ENCODE results near the gene MRC2. TPM values are rescaled to one million over a fixed set of nuclear protein-coding genes. Genes with fewer than 3 reads are reported as not detected.

Gene MRC2
- total RNA-seq, 2 experiments from 2014 or later: 10.5 to 11.3 TPM

DNA sequence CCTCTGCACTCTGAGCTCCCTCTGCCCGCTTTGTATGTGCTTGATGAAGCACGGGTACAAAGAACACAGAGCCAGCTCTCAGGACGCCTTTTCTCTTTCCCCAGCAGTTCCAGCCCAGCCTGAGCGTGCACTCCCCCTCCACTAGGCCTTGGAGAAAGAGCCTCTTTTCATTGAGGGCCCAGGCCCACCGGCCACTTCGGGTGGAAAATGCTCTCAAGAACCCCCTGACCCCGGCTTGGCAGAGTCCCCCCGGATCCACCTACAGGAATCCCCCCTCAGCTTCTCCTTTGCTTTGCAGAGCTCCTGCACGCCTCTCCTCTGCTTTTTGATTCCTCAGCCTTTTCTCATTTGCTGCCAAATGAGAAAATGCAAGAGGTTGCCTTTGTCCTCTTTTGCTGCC, 30.2 kb downstream of the MRC2 start:
- Mint-ChIP-seq H3K4me1 (peaks cover 13% of the 10 kb centered on the region), H3K9me3 (ENCODE audit: low read depth) (peaks cover 8% of the 10 kb centered on the region), H3K27ac (no peak overlapping the region), H3K27me3 (peaks cover 16% of the 10 kb centered on the region), H3K4me3 (no peak overlapping the region), H3K36me3 (ENCODE audit: low read depth) (peaks cover 2% of the 10 kb centered on the region)
- DNase-seq (no peak), ATAC-seq (no peak)
- CTCF ChIA-PET: interaction anchor here (0.6 kb wide), 2 partner anchors 36 to 237 kb away, joined by 3 read pairs; no protein-coding TSS in a partner anchor
- POLR2A ChIA-PET: interaction anchor here (0.7 kb wide), 1 partner anchor 17 kb away, joined by 3 read pairs; no protein-coding TSS in a partner anchor
- intact Hi-C loops (cut with DNase I, micrococcal nuclease): loop anchor here in 1 of 2 experiments (10.0 kb wide), 1 partner anchor 93 kb away; no protein-coding TSS in a partner anchor

DNA sequence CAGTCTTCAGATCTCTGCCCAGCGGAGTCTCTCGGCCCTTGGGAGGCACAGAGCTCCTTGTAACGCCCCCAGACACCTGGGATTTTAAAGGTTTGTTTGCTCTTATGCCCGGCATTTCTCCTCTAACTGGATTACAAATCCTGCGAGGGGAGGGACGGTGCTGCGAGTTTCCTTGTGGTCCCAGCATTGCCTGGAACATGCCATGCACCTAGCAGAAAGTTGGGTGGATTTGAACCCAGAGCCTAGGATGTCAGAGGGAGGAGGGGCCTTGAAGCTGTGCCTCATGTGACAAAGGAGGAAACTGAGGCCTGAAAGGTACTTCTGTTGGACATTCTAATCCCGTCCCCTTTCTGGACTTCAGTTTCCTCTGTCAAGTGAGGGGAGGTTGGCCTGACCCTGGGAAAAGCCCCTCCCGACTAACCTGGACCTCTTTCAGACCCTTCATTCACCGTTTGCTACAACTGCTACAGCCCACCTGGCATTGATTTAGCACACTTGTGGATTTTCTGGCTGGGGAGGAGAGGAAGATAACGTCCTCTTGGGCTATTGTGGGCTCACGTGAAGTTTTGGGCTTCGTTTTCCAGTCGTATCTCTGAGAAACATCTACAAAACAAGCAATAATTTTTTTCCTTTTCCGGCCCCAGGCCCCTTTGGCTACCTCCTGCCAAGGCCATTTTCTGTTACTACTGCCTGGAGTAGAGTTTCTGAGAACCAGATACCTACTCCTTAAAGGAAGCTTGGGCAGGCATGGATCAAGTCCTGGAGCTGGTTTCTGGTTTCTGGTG, 30.9 kb downstream of the MRC2 start:
- peaks cover 8% of the 10 kb centered on the region for H3K9me3 Mint-ChIP-seq (ENCODE audit: low read depth)
- ChIA-PET POLR2A (interaction anchor here (0.7 kb wide), 1 partner anchor 17 kb away, joined by 3 read pairs; no protein-coding TSS in a partner anchor), CTCF (interaction anchor here (0.6 kb wide), 1 partner anchor 35 kb away, joined by 3 read pairs; no protein-coding TSS in a partner anchor)
- peaks cover 9% of the 10 kb centered on the region for H3K4me1 Mint-ChIP-seq
- peaks cover 16% of the 10 kb centered on the region for H3K27me3 Mint-ChIP-seq
- no peak overlapping the region for H3K27ac Mint-ChIP-seq
- peaks cover 2% of the 10 kb centered on the region for H3K36me3 Mint-ChIP-seq (ENCODE audit: low read depth)
- ATAC-seq (no peak), DNase-seq (no peak)
- H3K4me3 Mint-ChIP-seq: no peak overlapping the region
- intact Hi-C loops (cut with DNase I, micrococcal nuclease): loop anchor here in 1 of 2 experiments (10.0 kb wide), 1 partner anchor 94 kb away; no protein-coding TSS in a partner anchor

DNA sequence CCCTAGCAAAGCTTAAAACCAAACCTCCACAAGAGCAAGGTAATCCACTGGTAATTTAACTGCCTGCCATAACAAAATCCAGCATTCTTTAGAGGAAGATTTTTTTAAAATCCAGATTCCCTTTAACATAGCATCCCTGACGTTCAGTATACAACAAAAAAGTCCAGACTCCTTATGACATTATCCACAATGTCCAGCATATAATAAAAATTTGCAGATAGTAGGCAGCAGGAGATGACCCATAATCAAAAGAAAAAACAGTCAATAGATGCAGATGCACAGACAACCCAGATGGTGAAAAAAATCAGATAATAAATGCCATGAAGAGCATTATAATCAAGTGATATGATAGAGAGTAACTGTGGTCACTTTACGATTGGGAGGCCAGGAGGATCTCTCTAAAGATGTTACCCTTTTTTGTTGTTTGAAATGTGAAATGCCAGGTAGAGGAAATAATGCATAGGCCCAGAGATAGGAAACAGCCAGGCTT, 33.2 kb downstream of the MRC2 start:
- Mint-ChIP-seq H3K27me3 (peaks cover 11% of the 10 kb centered on the region), H3K4me3 (no peak overlapping the region), H3K4me1 (no peaks in the 10 kb centered on the region), H3K9me3 (ENCODE audit: low read depth) (peaks cover 8% of the 10 kb centered on the region), H3K36me3 (ENCODE audit: low read depth) (peaks cover 2% of the 10 kb centered on the region), H3K27ac (no peak overlapping the region)
- intact Hi-C loops (cut with DNase I, micrococcal nuclease): no loop called here
- ChIA-PET POLR2A (no interaction called here), CTCF (interaction anchor here (1.0 kb wide), 1 partner anchor 11 kb away, joined by 3 read pairs; no protein-coding TSS in a partner anchor)
- DNase-seq (no peak), ATAC-seq (no peak)

DNA sequence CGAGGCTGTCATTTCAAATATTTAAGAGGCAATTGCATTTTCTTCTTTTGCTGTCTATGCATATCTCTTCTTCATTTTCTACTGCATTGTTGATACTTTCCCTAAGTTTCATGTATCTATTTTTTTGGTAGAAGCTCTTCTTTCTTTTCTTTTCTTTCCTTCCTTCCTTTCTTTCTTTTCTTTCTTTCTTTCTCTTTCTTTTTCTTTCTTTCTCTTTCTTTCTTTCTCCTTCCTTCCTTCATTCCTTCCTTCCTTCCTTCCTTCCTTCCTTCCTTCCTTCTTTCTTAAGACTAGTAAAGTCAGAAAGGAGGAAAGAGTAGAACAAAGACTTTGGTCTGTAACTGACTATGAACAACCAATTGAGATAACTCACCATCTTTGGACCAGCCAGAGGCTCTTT, 33.9 kb downstream of the MRC2 start:
- H3K9me3 Mint-ChIP-seq (ENCODE audit: low read depth): peaks cover 8% of the 10 kb centered on the region
- intact Hi-C loops (cut with DNase I, micrococcal nuclease): no loop called here
- ChIA-PET CTCF (no interaction called here), POLR2A (no interaction called here)
- H3K27me3 Mint-ChIP-seq: peaks cover 9% of the 10 kb centered on the region
- no peak overlapping the region for H3K4me3 Mint-ChIP-seq
- peaks cover 2% of the 10 kb centered on the region for H3K36me3 Mint-ChIP-seq (ENCODE audit: low read depth)
- ATAC-seq: no peak
- no peak overlapping the region for H3K27ac Mint-ChIP-seq
- H3K4me1 Mint-ChIP-seq: no peaks in the 10 kb centered on the region
- DNase-seq: no peak

DNA sequence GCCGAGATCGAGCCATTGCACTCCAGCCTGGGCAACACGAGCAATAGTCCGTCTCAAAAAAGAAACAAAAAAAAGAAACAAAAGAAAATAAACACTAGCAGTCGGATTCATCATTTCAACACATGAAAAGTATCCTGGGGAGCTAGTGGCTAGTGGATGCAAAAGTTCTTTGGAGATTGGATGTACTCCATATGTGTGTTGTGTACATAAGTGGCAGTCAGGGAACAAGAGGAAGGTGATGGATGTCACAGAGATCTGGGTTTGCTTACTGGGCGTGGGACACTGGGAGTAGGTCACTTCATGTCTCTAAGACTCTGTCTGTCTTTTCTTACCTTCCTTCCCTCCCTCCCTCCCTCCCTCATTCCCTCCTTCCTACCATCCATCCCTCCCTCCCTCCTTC, 35.4 kb downstream of the MRC2 start:
- DNase-seq: no peak
- ChIA-PET CTCF (no interaction called here), POLR2A (no interaction called here)
- intact Hi-C loops (cut with DNase I, micrococcal nuclease): no loop called here
- Mint-ChIP-seq H3K27ac (no peak overlapping the region), H3K36me3 (ENCODE audit: low read depth) (peaks cover 2% of the 10 kb centered on the region), H3K4me1 (no peaks in the 10 kb centered on the region), H3K4me3 (no peak overlapping the region), H3K9me3 (ENCODE audit: low read depth) (peaks cover 8% of the 10 kb centered on the region), H3K27me3 (peaks cover 6% of the 10 kb centered on the region)
- no peak for ATAC-seq

DNA sequence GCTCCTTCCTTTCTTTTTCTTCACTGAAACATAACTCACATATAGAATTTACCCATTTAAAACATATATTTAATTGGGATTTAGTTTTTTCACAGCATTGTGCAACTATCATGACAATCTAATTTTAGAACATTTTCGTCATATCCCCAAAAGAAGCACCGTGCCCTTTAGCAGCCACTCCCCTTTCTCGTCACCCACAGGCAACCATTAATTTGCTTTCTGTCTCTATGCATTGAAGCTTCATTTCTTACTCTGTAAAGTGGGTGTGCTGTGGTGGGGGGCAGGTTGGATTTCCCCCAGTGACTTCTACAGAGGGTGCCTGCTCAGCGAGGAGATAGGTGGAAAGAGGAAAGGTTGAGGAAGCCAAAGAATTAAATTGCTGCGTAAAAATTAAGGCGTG, 35.8 kb downstream of the MRC2 start:
- DNase-seq (no peak), ATAC-seq (no peak)
- peaks cover 2% of the 10 kb centered on the region for H3K36me3 Mint-ChIP-seq (ENCODE audit: low read depth)
- H3K27ac Mint-ChIP-seq: no peak overlapping the region
- H3K9me3 Mint-ChIP-seq (ENCODE audit: low read depth): peaks cover 8% of the 10 kb centered on the region
- no peak overlapping the region for H3K4me3 Mint-ChIP-seq
- POLR2A ChIA-PET: no interaction called here
- CTCF ChIA-PET: no interaction called here
- intact Hi-C loops (cut with DNase I, micrococcal nuclease): no loop called here
- H3K27me3 Mint-ChIP-seq: peaks cover 6% of the 10 kb centered on the region
- H3K4me1 Mint-ChIP-seq: no peaks in the 10 kb centered on the region

DNA sequence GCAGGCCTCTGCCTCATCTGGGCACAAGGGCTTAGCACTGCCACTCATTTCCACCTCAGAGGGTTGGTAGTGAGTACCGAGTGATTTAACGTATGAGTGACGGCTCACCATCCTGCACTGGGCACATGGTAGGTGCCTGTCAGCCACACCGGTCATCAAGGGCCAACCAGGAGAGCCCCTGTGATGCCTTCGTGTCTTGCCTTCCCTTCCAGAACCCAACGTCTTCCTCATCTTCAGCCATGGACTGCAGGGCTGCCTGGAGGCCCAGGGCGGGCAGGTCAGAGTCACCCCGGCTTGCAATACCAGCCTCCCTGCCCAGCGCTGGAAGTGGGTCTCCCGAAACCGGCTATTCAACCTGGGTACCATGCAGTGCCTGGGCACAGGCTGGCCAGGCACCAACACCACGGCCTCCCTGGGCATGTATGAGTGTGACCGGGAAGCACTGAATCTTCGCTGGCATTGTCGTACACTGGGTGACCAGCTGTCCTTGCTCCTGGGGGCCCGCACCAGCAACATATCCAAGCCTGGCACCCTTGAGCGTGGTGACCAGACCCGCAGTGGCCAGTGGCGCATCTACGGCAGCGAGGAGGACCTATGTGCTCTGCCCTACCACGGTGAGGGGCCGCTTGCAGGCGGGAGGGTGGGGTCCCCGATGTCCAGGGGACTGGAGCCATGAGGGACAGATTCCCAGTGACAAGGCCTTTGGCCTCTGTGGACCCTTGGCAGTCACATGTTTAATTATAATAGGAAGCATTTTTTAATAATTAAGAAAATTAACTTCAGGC, 37.1 kb downstream of the MRC2 start:
- peaks cover 6% of the 10 kb centered on the region for H3K27me3 Mint-ChIP-seq
- H3K4me3 Mint-ChIP-seq: no peak overlapping the region
- H3K4me1 Mint-ChIP-seq: no peaks in the 10 kb centered on the region
- peaks cover 2% of the 10 kb centered on the region for H3K36me3 Mint-ChIP-seq (ENCODE audit: low read depth)
- CTCF ChIA-PET: no interaction called here
- DNase-seq (no peak), ATAC-seq (no peak)
- POLR2A ChIA-PET: no interaction called here
- peaks cover 8% of the 10 kb centered on the region for H3K9me3 Mint-ChIP-seq (ENCODE audit: low read depth)
- no peak overlapping the region for H3K27ac Mint-ChIP-seq
- intact Hi-C loops (cut with DNase I, micrococcal nuclease): no loop called here

DNA sequence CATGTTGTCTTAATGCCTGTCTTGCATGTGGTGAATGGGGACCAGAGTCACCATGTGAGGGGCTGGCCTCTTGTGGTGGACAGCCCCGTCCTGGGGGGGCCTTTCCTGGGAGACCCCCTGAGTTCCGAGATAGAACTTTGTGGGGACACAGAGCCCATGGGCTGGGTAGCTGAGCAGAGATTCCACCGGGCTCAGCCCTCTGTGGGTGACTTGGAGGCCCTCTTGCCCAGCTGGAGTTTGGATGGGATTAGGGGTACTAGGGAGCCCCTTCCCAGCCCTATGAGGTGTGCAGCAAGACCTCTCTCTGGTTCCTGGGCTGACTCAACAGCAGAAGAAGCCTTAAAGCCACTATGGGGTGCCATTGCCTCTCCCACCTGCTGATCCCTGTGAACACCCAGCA, 38.1 kb downstream of the MRC2 start:
- Mint-ChIP-seq H3K27ac (no peak overlapping the region), H3K4me1 (no peaks in the 10 kb centered on the region), H3K27me3 (peaks cover 2% of the 10 kb centered on the region), H3K36me3 (ENCODE audit: low read depth) (peaks cover 2% of the 10 kb centered on the region), H3K4me3 (no peak overlapping the region), H3K9me3 (ENCODE audit: low read depth) (peaks cover 4% of the 10 kb centered on the region)
- POLR2A ChIA-PET: no interaction called here
- DNase-seq: no peak
- CTCF ChIA-PET: no interaction called here
- intact Hi-C loops (cut with DNase I, micrococcal nuclease): no loop called here
- ATAC-seq: no peak

DNA sequence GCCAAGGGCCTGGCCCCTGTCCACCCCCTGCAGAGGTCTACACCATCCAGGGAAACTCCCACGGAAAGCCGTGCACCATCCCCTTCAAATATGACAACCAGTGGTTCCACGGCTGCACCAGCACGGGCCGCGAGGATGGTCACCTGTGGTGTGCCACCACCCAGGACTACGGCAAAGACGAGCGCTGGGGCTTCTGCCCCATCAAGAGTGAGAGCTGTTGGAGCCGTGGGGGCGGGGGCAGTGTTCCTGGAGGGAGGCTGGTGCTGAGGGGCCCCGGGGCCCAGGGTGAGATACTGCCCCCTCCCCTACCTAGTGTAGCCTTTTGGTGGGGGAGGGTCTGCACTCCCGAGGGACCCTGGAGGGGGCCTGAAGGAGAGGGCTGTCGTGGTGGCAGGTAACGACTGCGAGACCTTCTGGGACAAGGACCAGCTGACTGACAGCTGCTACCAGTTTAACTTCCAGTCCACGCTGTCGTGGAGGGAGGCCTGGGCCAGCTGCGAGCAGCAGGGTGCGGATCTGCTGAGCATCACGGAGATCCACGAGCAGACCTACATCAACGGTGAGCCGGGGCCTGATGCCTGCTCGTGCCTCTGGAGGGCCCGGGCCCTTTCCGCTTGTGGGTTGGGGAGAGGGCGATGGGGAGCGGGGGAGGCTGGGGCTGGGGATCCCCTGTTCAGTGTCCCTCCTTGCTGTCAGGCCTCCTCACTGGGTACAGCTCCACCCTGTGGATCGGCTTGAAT, 38.8 kb downstream of the MRC2 start:
- no peak for DNase-seq
- H3K36me3 Mint-ChIP-seq (ENCODE audit: low read depth): no peaks in the 10 kb centered on the region
- H3K27ac Mint-ChIP-seq: no peak overlapping the region
- POLR2A ChIA-PET: no interaction called here
- ATAC-seq: no peak
- H3K27me3 Mint-ChIP-seq: peaks cover 2% of the 10 kb centered on the region
- CTCF ChIA-PET: no interaction called here
- H3K9me3 Mint-ChIP-seq (ENCODE audit: low read depth): no peaks in the 10 kb centered on the region
- no peaks in the 10 kb centered on the region for H3K4me1 Mint-ChIP-seq
- no peak overlapping the region for H3K4me3 Mint-ChIP-seq
- intact Hi-C loops (cut with DNase I, micrococcal nuclease): no loop called here

DNA sequence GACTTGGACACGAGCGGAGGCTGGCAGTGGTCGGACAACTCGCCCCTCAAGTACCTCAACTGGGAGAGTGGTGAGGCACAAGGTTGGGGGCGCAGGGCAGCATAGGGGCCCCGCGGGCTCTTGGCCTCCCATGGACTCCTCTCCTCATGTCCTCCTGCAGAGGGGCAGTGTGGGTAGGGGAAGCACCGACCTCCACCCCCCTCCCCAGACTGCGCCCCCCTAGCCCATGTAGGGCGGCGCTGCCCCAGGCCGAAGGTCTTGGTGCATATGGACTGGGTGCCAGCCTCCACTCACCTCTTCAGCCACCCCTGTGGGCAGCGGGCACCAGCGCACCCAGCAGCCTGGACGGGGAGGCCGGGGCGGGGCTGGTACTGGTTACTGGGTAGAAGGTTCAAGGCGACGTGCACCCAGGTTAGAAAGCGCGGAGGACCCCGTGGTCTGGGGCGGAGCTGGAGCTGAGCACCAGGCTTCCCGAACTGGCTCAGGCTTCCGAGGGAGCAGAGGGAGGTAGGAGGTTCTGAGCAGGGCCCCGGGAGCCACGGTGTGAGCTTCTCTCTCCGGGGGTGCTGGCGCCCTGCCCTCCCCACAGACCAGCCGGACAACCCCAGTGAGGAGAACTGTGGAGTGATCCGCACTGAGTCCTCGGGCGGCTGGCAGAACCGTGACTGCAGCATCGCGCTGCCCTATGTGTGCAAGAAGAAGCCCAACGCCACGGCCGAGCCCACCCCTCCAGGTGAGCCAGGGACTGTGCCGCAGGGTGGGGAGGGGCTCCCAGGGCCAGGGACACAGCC, 39.5 kb downstream of the MRC2 start:
- POLR2A ChIA-PET: no interaction called here
- no peaks in the 10 kb centered on the region for H3K36me3 Mint-ChIP-seq (ENCODE audit: low read depth)
- DNase-seq (no peak), ATAC-seq (no peak)
- intact Hi-C loops (cut with DNase I, micrococcal nuclease): no loop called here
- H3K4me3 Mint-ChIP-seq: no peak overlapping the region
- peaks cover 2% of the 10 kb centered on the region for H3K27me3 Mint-ChIP-seq
- no peaks in the 10 kb centered on the region for H3K9me3 Mint-ChIP-seq (ENCODE audit: low read depth)
- no peaks in the 10 kb centered on the region for H3K4me1 Mint-ChIP-seq
- CTCF ChIA-PET: interaction anchor here (1.0 kb wide), 1 partner anchor 13 kb away, joined by 4 read pairs; no protein-coding TSS in a partner anchor
- no peak overlapping the region for H3K27ac Mint-ChIP-seq
